Measurements from ENCODE around the gene GNAI1. TPM values are rescaled to one million over a fixed set of nuclear protein-coding genes. Genes with fewer than 3 reads are reported as not detected.

The GNAI1 gene
- total and polyA plus RNA-seq, 10 of the 15 experiments (the other 5 are each of a cell fraction or from before 2014, with no cell fraction given), result not detected

- Histone ChIP-seq H3K36me3 (ENCODE audit: control insufficient read depth in 2 of 2, insufficient read depth in 2 of 2, low read length in 1 of 2) (no peaks in the 10 kb centered on the region), H3K4me2 (ENCODE audit: control insufficient read depth, insufficient read depth) (no peak overlapping the region), H3K9ac (ENCODE audit: control insufficient read depth, insufficient read depth, low read length) (no peak overlapping the region), H4K20me1 (ENCODE audit: control insufficient read depth, insufficient read depth) (no peaks in the 10 kb centered on the region), H3K79me2 (ENCODE audit: control insufficient read depth, insufficient read depth, low read length) (no peaks in the 10 kb centered on the region), H3K4me3 (no peak overlapping the region), H2AFZ (ENCODE audit: control insufficient read depth, low read depth, low read length) (no peak overlapping the region), H3K4me1 (ENCODE audit: control insufficient read depth, insufficient read depth, low read length) (no peaks in the 10 kb centered on the region), H3K27ac (ENCODE audit: control insufficient read depth, insufficient read depth) (no peak overlapping the region), H3K9me3 (replicated peaks; ENCODE audit: control insufficient read depth, insufficient read depth, low read length) (no peaks in the 10 kb centered on the region), H3K27me3 (replicated peaks in 1 of 2; ENCODE audit: control insufficient read depth in 2 of 2, insufficient read depth in 2 of 2, low read length in 1 of 2) (no peaks in the 10 kb centered on the region)
- ATAC-seq (no peak), FAIRE-seq (no peak), DNase-seq (ENCODE audit: low read depth, low spot score) (no peak)
- intact Hi-C loops (cut with micrococcal nuclease; ENCODE audit: unreplicated experiment), result no loop called here
- no TSS peak for BruUV-seq (replicated peaks)
- RAD21 ChIA-PET (ENCODE audit: unreplicated experiment), result no interaction called here
- POLR2A ChIA-PET, result no interaction called here
- CTCF ChIA-PET, result interaction anchor here (1.0 kb wide), 1 partner anchor 14 kb away, joined by 5 read pairs; no protein-coding TSS in a partner anchor
- in situ Hi-C loops (cut with MboI), result no loop called here
- SMC1A ChIA-PET (ENCODE audit: uncharacterized antibody, unreplicated experiment), result no interaction called here
- WGBS (ENCODE audit: insufficient coverage, insufficient replicate concordance, low lambda C conversion rate, missing lambda C conversion rate), result 11% methylated on average over 3 of the region's 3 CpGs
- TF ChIP-seq ATF7 (IDR thresholded peaks at IDR 0.05; ENCODE audit: low read depth) (no peak), ZNF592 (IDR thresholded peaks at IDR 0.05) (no peak), IRF3 (IDR thresholded peaks at IDR 0.05) (no peak), NFXL1 (IDR thresholded peaks at IDR 0.05; ENCODE audit: borderline replicate concordance) (no peak), SMC3 (IDR thresholded peaks at IDR 0.05; ENCODE audit: borderline replicate concordance, low read length) (no peak), HDAC2 (IDR thresholded peaks at IDR 0.05) (no peak), MXI1 (IDR thresholded peaks at IDR 0.05; ENCODE audit: low read depth, low read length) (no peak), MTA3 (IDR thresholded peaks at IDR 0.05; ENCODE audit: borderline replicate concordance, low read length) (no peak), JUNB (IDR thresholded peaks at IDR 0.05) (no peak), SREBF2 (IDR thresholded peaks at IDR 0.05; ENCODE audit: low read length) (no peak), WRNIP1 (IDR thresholded peaks at IDR 0.05; ENCODE audit: borderline replicate concordance, low read depth, low read length) (no peak), BMI1 (IDR thresholded peaks at IDR 0.05; ENCODE audit: borderline replicate concordance) (no peak), ZBTB11 (CRISPR knock-in tag; IDR thresholded peaks at IDR 0.05) (no peak), GATAD2B (conservative IDR thresholded peaks at IDR 0.05; ENCODE audit: low read depth) (no peak), TCF12 (IDR thresholded peaks at IDR 0.05; ENCODE audit: low read depth, low read length) (no peak)
These were observed 13.1 kb downstream of the GNAI1 start for GRCh38 chr7:80147543-80148391.

All from GM12878 (cell line).